ENCODE measurements around the gene SRRM4. TPM values are rescaled to one million over a fixed set of nuclear protein-coding genes. Genes with fewer than 3 reads are reported as not detected.

The SRRM4 gene
- polyA plus RNA-seq, 1 experiment: not detected

GRCh38 chr12:119167902-119168301 lies 186.6 kb downstream of the SRRM4 start:
- Histone ChIP-seq H3K4me3 (ENCODE audit: low read depth, low read length) (no peak overlapping the region), H3K27me3 (ENCODE audit: control insufficient read depth, insufficient read depth, low read length) (0 out of 2 replicates have a peak, but pooled peaks cover 2% of the 10 kb centered on the region), H3K36me3 (ENCODE audit: control insufficient read depth, insufficient read depth, low read length) (no peaks in the 10 kb centered on the region)
- DNase-seq (ENCODE audit: low read depth): no peak
- CTCF ChIA-PET: interaction anchor here (0.6 kb wide), 1 partner anchor 1533 kb away, joined by 3 read pairs; no protein-coding TSS in a partner anchor
- no peak for TF ChIP-seq CTCF (IDR thresholded peaks at IDR 0.05; ENCODE audit: insufficient read depth, low read depth, low read length)
- POLR2A ChIA-PET: no interaction called here

GRCh38 chr12:119168721-119169120 lies 187.4 kb downstream of the SRRM4 start:
- TF ChIP-seq CTCF (IDR thresholded peaks at IDR 0.05; ENCODE audit: insufficient read depth, low read depth, low read length): no peak
- CTCF ChIA-PET: no interaction called here
- Histone ChIP-seq H3K36me3 (ENCODE audit: control insufficient read depth, insufficient read depth, low read length) (no peaks in the 10 kb centered on the region), H3K27me3 (ENCODE audit: control insufficient read depth, insufficient read depth, low read length) (0 out of 2 replicates have a peak, but pooled peaks cover 2% of the 10 kb centered on the region), H3K4me3 (ENCODE audit: low read depth, low read length) (no peak overlapping the region)
- POLR2A ChIA-PET: no interaction called here
- no peak for DNase-seq (ENCODE audit: low read depth)

GRCh38 chr12:119169150-119169549 lies 187.8 kb downstream of the SRRM4 start:
- 0 out of 2 replicates have a peak, but pooled peaks cover 2% of the 10 kb centered on the region for H3K27me3 ChIP-seq (ENCODE audit: control insufficient read depth, insufficient read depth, low read length)
- no peak overlapping the region for H3K4me3 ChIP-seq (ENCODE audit: low read depth, low read length)
- no peak for TF ChIP-seq CTCF (IDR thresholded peaks at IDR 0.05; ENCODE audit: insufficient read depth, low read depth, low read length)
- ChIA-PET POLR2A (no interaction called here), CTCF (no interaction called here)
- DNase-seq (ENCODE audit: low read depth): no peak
- H3K36me3 ChIP-seq (ENCODE audit: control insufficient read depth, insufficient read depth, low read length): no peaks in the 10 kb centered on the region

- ChIA-PET POLR2A (no interaction called here), CTCF (no interaction called here)
- Histone ChIP-seq H3K4me3 (ENCODE audit: low read depth, low read length) (no peak overlapping the region), H3K27me3 (ENCODE audit: control insufficient read depth, insufficient read depth, low read length) (0 out of 2 replicates have a peak, but pooled peaks cover 2% of the 10 kb centered on the region), H3K36me3 (ENCODE audit: control insufficient read depth, insufficient read depth, low read length) (no peaks in the 10 kb centered on the region)
- TF ChIP-seq CTCF (IDR thresholded peaks at IDR 0.05; ENCODE audit: insufficient read depth, low read depth, low read length): no peak
- no peak for DNase-seq (ENCODE audit: low read depth)
Observed at GRCh38 chr12:119171291-119171690, 189.9 kb downstream of the SRRM4 start.

GRCh38 chr12:119171691-119172425 lies 190.5 kb downstream of the SRRM4 start:
- ChIA-PET POLR2A (no interaction called here), CTCF (no interaction called here)
- Histone ChIP-seq H3K27me3 (ENCODE audit: control insufficient read depth, insufficient read depth, low read length) (0 out of 2 replicates have a peak, but pooled peaks cover 2% of the 10 kb centered on the region), H3K4me3 (ENCODE audit: low read depth, low read length) (no peak overlapping the region), H3K36me3 (ENCODE audit: control insufficient read depth, insufficient read depth, low read length) (no peaks in the 10 kb centered on the region)
- no peak for TF ChIP-seq CTCF (IDR thresholded peaks at IDR 0.05; ENCODE audit: insufficient read depth, low read depth, low read length)
- DNase-seq (ENCODE audit: low read depth): no peak

Measured in BJ (cell line).